HG03571 (cell line): ENCODE data around the gene PAF1.
"Not testable (repeated sequence)": the region's sequence is repeated elsewhere in the genome, so short reads cannot be mapped to it uniquely, and the experiment has no call there.

ENCODE experiments used
- ATAC-seq: cut with Tn5 transposase; IDR thresholded peaks from one replicate; pipeline ENCODE4 v1.9.1; 2021; ENCODE audit not compliant: unreplicated experiment

PAF1 gene

GRCh38 chr19:39384839-39385568, 5.9 kb downstream of the PAF1 start:
- no peak for ATAC-seq

DNA sequence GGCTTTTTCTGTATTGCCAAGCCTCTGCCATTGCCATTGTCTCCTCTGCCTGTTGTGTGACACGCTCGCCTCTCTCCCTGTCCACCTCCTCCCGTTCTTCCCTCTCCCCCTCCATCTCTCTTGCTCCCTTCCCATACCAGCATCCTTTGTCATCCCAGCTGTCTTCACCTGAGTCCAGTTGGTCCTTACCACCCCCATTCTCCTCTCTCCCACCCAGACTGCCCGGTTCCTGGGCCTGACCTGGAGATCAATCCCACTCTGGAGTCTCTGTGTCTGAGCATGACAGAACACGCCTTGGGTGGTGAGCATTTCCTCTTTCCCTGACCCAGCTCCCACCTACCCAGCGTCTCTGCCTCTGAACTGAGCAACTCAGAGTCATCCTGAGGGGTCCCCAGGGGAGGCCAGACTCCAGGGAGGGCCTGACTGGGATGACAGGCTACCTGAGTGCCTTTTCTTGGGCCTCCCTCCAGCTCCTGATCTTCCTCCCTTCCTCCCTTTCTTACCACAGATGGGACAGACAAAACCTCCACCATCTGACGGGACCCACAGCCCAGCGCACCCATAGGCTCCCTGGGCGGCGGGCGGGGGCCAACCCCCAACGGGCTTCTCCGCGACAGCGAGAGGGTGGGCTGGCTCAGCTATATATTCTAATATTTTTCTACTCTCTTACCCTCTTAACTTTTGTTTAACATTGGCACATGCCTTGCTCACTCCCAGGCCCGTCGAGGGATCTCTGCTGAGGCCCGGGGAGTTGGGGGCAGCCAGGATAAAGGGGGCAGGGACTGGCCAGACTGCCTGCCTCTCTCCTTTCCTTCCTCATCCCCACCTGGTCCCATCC, 7.7 kb downstream of the PAF1 start:
- no peak for ATAC-seq

- ATAC-seq: no peak
Measured at GRCh38 chr19:39381910-39382611, 8.8 kb downstream of the PAF1 start.

DNA sequence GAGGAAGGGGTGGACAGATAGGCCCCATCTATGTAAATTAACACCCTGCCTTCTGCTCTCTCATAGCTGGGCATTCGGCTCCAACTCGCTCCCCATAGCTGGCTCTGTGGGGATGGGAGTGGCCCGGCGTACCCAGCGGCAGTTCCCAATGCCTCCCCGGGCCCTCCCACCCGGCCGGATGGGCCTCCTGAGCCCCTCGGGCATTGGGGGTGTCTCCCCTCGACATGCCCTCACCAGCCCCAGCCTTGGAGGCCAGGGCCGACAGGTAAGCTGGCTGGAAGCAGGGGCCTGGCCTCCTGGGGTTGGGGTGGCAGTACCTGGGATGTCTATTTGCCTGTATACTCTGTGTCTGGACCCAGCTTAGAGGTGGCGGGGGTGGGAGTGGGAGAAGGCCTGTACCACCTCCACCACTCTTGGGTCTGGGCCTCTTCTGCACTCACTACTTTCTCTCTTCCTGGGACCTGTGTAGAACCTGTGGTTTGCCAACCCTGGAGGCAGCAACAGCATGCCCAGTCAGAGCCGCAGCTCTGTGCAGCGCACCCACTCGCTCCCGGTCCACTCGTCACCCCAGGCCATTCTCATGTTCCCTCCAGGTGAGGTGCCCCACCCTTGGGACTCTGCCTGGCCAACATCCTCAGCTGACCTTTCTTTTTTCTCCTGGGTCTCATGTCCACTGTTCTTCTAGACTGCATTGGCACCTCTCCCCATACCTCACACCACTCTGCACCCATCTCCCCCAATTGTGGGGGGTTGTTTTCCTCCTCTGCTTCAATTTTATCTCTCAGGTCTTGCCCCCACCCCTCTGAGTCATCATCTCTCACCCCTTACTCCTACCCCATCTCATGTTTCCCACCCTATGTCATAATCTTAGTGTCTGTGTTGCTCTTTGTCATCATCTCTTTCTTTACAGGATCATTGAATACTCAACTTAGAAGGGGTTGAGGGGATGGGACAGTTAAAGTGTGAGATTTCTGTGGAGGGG, 10.1 kb downstream of the PAF1 start:
- ATAC-seq: no peak

DNA sequence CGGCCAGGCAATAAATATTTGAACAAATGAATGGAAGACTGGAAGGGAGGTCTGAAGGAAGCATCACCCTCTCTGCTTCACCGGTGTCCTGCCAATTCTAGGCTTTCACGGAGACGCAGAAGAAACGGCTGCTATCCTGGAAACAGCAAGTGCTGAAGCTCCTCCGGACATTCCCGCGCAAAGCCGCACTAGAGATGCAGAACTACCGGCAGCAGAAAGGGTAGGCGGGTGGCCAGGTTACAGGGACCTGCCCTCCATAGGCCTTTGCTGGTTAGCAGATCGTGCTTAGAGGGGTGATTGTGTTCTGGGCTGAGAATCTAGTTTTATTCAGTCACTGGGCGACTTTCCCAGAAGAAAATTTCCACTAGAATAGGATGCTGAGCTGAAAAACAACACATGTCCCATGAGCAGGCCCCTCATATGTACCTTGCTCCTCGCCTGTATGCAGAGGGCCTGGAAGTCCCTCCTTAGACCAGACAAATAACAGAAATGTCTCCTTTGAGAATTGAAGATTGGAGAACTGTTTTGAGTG, 11.0 kb downstream of the PAF1 start:
- no peak for ATAC-seq

GRCh38 chr19:39379366-39379765, 11.5 kb downstream of the PAF1 start:
- not testable (repeated sequence) for ATAC-seq

GRCh38 chr19:39377373-39378362, 13.2 kb downstream of the PAF1 start:
- ATAC-seq: no peak

DNA sequence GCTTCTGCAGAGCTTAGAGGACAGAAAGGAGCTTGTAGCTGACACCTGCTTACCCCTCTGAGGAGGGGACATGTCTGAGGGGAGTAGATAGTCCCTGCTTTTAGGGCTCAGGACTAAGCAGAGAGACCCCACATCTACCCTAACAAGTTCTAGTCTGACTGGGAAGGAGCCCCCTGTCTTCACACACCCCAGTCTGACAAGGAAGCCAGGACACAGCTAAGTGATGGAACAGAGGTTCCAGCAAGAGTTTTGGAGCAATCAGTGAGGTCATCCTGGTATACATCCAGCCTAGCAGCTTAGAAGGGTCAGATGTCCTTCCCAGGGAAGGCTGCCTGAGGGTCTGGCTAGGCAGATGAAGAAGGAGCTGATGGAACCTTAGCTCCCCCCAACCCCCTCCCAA, 15.0 kb downstream of the PAF1 start:
- ATAC-seq: no peak

DNA sequence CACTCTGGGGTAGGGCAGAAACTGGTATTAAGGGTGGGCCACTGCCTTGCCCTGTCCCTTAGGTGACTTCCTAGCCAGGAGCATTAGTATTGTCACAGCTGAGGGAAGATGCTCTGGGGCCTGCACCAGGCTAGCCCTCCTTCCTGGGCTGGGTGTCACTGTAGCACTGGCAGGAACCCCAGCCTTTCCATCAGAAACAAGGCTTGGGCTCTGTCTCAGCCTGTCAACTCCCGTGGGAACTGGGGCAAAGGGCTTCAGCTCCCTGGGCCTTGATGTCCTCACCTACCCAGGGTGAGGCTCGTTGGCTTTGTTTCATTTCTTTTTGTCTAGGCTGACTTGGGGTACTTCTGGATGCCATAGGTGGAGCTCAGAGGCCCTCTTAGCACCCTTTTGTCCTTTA, 18.0 kb downstream of the PAF1 start:
- ATAC-seq: no peak

GRCh38 chr19:39372047-39372802, 18.7 kb downstream of the PAF1 start:
- ATAC-seq: no peak

DNA sequence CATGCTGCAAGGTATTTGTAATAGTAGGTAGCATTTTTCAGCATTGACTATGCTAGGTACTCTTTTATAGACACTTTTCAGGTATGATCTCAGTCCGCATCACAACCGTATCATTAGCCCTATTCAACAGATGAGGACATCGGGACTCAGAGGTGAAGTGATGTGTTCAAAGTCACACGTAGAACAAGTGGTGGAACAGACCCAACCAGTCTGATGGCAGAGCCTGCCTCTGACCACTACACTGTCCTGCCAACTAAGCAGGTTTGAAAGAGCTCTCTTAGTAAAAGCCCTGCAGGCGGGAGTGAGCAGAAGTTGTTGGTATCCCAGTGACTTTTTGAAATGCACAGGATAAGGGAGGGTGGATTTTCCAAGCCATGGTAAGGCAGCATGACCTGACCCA, 20.2 kb downstream of the PAF1 start:
- no peak for ATAC-seq

DNA sequence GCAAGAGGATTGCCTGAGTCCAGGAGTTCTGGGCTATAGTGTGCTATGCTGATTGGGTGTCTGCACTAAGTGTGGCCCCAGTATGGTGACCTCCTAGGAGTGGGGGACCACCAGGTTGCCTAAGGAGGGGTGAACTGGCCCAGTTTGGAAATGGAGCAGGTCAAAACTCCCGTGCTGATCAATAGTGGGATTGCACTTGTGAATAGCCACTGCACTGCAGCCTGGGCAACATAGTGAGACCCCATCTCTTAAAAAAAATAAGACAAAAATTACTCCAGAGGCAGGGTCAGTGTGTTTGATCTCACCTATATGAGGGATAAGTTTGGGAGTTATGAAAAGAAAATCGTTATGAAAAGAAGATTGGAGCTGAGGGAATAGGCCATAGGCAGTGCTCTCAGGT, 21.7 kb downstream of the PAF1 start:
- ATAC-seq: no peak

GRCh38 chr19:39365531-39365930, 25.4 kb downstream of the PAF1 start:
- no peak for ATAC-seq

DNA sequence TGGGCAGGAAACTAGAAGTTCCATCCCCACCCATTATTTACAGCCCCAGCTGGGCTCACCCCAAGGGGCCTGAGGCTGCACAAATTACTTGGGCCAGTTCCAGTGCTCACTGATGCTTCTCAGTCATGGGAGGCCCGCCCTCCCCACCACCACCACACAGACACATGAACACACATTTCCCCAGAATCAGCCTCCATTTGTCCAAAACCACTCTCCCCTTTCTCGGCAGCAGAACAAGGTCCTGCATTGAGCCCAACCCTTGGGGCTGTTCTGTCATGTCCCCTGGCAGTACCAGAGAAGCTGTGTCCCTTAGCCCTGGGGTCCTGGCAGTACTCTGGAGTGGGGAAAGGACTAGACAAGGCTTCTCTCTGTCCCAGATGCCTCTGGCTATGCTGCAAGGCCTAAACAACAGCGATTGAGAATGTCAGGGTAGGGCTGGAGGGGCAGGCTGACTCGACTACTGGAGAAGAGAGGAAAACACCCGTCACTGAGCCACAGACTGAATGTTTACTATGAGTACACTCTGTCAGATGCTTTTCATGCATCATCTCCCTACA, 26.9 kb downstream of the PAF1 start:
- no peak for ATAC-seq

DNA sequence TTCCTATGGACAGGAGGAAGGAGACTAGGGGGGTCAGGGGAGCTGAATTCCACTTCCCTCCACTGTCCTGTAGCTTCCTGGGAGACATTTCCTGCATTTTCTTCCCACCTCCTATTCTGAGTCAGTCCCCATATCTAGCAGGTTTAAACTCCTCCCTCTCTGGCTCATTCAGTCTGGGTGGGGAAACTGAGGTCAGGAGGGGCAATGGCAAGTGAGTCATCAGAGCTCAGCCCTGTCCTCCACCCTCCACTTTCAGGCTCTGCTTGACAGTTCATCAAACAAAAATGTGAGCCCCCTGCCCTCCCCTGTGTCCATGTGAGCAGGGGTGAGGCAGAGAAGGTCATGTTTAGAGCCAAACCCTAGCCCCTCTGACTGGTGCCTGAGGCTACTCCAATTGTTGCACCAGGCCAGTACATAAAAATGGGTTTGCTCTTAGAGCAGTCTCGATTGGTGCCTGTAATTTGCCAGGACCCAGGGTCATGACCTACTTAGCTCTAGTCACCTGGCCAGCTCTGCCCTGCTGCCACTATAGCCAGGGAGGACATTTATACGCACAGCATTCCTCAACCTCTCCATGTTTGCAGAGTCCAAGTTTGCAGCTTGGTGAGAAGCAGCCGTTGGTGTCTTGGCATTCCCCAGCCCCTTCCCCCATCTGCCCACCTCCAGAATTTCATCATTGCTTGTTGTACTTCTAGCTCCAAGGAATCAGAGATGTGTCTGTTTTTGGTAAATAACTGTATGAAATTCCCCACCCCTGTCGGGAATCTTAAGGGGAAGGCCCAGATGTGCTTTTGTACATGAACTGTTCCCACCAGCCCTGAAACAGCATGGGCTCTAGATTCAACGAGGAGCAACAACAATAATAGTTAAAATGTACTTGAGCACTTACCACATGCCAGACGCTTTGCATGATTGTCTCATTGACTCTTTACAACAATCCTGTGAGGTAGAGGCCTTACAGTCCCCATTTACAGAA, 27.9 kb downstream of the PAF1 start:
- no peak for ATAC-seq

GRCh38 chr19:39360599-39360998, 30.3 kb downstream of the PAF1 start:
- no peak for ATAC-seq

GRCh38 chr19:39359026-39359425, 31.9 kb downstream of the PAF1 start:
- ATAC-seq: no peak
